ENCODE measurements around the gene CCNI.
"Not testable (repeated sequence)": the region's sequence is repeated elsewhere in the genome, so short reads cannot be mapped to it uniquely, and the experiment has no call there.

Gene CCNI

GRCh38 chr4:77073981-77074380, 1.8 kb downstream of the CCNI start:
- no peak for DNase-seq (ENCODE audit: low read depth)
- TF ChIP-seq, protein P1, sequence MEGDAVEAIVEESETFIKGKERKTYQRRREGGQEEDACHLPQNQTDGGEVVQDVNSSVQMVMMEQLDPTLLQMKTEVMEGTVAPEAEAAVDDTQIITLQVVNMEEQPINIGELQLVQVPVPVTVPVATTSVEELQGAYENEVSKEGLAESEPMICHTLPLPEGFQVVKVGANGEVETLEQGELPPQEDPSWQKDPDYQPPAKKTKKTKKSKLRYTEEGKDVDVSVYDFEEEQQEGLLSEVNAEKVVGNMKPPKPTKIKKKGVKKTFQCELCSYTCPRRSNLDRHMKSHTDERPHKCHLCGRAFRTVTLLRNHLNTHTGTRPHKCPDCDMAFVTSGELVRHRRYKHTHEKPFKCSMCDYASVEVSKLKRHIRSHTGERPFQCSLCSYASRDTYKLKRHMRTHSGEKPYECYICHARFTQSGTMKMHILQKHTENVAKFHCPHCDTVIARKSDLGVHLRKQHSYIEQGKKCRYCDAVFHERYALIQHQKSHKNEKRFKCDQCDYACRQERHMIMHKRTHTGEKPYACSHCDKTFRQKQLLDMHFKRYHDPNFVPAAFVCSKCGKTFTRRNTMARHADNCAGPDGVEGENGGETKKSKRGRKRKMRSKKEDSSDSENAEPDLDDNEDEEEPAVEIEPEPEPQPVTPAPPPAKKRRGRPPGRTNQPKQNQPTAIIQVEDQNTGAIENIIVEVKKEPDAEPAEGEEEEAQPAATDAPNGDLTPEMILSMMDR (IDR thresholded peaks at IDR 0.05; ENCODE audit: insufficient read depth, low read depth, low read length, missing control alignments) = no peak
- peak overlapping the region; percentile 91 for H3K4me3 ChIP-seq (ENCODE audit: low read depth, low read length)

DNA sequence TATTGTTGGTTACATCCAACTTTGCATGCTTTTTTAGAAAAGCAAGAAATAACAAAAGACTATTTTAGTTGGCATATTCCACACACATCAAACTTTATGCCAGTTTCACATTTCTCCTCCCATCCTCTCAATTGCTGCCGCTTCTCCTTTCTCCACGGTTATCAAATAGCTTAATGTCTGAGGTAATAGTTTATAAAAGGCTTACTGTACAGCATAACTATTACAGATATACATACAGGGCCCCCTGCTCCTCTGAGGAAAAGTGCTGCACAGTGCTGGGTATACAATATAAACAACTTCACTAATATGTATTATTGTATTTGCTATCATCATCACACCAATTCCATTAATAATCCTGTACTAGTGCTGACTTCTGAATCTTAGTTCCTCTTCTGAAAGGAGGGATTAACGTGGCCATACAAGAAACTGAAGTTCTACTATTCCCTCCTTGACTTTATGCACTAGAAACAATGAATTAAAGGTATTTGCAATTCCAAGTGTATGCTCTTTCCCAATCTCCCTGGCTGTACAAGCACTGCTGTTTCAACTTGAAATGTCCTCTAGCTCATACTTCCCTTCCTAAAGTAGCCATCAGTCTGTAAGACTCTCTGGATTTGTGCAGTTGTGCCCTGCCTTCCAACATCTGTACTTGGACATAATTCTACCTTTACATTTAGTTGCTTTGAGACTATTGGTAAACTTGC, 2.5 kb downstream of the CCNI start:
- H3K4me3 ChIP-seq (ENCODE audit: low read depth, low read length) = peak overlapping the region; percentile 91
- DNase-seq (ENCODE audit: low read depth) = no peak
- TF ChIP-seq, protein P1 (IDR thresholded peaks at IDR 0.05; ENCODE audit: insufficient read depth, low read depth, low read length, missing control alignments) = no peak

GRCh38 chr4:77072195-77072753, 3.5 kb downstream of the CCNI start:
- peak overlapping the region; percentile 91 for H3K4me3 ChIP-seq (ENCODE audit: low read depth, low read length)
- DNase-seq (ENCODE audit: low read depth) = peak; percentile 48
- TF ChIP-seq, protein P1 (IDR thresholded peaks at IDR 0.05; ENCODE audit: insufficient read depth, low read depth, low read length, missing control alignments) = no peak

- H3K4me3 ChIP-seq (ENCODE audit: low read depth, low read length) = not testable (repeated sequence)
- DNase-seq (ENCODE audit: low read depth) = peak; percentile 65
Observed at GRCh38 chr4:77069514-77069913, 6.3 kb downstream of the CCNI start.

DNA sequence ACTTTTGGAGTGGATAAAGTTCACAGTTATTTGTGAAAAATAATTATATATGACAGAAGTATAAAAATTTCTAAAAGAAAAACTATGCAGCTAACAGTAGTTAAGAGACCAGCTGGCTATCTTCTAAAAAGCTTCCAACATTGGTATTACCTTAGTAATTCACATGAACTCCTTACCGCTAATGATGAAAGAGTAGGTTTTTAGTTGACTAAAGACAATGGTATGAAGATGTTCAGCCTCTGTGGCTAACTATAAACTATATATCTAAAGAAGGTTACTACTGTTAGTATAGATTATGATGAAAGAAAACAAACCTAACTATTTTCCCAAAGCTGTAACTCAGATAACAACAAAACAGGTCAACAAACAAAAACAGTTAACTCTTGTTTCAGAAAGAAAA, 10.4 kb downstream of the CCNI start:
- no peak for DNase-seq (ENCODE audit: low read depth)
- no peak overlapping the region for H3K4me3 ChIP-seq (ENCODE audit: low read depth, low read length)
- TF ChIP-seq, protein P1 (IDR thresholded peaks at IDR 0.05; ENCODE audit: insufficient read depth, low read depth, low read length, missing control alignments) = no peak

DNA sequence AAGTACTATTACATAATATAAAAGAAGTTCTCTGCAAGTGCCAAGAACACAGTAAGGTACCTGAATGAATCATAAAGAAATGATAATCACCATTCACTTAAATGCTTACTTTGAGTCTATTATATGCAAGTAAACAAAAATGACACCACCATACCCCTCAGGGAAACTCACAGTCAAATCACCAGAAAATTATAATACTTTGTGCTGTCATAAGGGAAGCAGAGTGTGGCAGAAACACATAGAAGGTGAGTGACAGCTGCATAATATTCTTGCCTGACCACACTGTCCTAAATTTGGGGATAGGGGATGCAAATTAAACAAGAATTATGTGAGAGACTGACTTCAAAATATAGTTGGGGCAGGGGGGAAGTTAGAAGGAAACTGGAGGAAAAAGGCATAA, 12.9 kb downstream of the CCNI start:
- TF ChIP-seq, protein P1 (IDR thresholded peaks at IDR 0.05; ENCODE audit: insufficient read depth, low read depth, low read length, missing control alignments) = no peak
- H3K4me3 ChIP-seq (ENCODE audit: low read depth, low read length) = no peak overlapping the region
- no peak for DNase-seq (ENCODE audit: low read depth)

DNA sequence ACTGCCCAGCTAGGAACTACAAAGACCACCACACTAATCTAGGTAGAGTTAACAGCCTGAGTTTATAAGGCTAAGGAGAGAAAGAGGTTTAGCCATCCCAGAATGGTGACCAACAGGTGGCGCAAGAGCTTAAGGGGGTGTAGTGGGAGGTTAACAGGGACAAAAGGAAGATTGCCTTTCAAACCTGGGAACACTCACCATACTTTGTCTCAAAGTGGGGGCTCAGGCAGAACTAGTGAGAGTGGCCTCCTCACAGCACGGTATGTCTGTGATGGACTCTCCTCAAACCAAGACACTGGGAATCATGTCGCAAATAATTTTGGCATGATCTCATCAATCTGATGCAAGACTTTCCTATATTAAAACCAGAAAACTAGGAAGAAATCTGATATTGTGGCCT, 23.4 kb downstream of the CCNI start:
- TF ChIP-seq, protein P1 (IDR thresholded peaks at IDR 0.05; ENCODE audit: insufficient read depth, low read depth, low read length, missing control alignments) = peak; percentile 69
- peak; percentile 62 for DNase-seq (ENCODE audit: low read depth)
- H3K4me3 ChIP-seq (ENCODE audit: low read depth, low read length) = no peak overlapping the region
